ENCODE results near the gene PXDN.

DNA sequence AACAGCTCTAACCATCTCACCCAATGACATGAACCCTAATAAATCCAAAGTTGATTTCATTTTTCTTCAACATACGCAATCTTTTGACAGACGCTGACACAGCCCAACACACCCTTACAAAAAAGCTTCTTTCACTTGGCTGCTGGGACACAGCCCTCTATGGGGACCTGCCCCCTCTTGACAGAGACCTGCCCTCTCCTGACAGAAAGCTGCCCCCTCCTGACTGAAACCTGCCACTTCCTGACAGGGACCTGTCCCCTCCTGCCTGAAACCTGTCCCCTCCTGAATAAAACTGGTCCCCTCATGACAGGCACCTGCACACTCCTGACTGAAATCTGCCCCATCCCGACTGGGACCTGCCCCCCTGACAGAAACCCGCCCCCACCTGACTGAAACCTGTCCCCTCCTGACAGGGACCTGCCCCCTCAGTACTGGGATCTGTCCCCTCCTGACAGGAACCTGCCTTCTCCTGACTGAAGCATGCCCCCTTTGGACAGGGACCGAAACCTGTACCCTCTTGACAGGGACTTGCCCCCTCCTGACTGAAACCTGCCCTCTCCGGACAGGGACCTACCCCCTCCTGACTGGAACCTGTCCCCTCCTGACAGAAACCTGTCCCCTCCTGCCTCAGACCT is 87.9 kb downstream of the PXDN start:
- TF ChIP-seq, protein P1, sequence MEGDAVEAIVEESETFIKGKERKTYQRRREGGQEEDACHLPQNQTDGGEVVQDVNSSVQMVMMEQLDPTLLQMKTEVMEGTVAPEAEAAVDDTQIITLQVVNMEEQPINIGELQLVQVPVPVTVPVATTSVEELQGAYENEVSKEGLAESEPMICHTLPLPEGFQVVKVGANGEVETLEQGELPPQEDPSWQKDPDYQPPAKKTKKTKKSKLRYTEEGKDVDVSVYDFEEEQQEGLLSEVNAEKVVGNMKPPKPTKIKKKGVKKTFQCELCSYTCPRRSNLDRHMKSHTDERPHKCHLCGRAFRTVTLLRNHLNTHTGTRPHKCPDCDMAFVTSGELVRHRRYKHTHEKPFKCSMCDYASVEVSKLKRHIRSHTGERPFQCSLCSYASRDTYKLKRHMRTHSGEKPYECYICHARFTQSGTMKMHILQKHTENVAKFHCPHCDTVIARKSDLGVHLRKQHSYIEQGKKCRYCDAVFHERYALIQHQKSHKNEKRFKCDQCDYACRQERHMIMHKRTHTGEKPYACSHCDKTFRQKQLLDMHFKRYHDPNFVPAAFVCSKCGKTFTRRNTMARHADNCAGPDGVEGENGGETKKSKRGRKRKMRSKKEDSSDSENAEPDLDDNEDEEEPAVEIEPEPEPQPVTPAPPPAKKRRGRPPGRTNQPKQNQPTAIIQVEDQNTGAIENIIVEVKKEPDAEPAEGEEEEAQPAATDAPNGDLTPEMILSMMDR (IDR thresholded peaks at IDR 0.05 in 2 of 3, conservative IDR thresholded peaks at IDR 0.05 in 1 of 3; ENCODE audit: insufficient read depth in 2 of 3, low read depth in 1 of 3, low read length in 3 of 3) = no peak
- TF ChIP-seq ZNF274 (IDR thresholded peaks at IDR 0.05; ENCODE audit: borderline replicate concordance, low read depth, low read length) (no peak), REST (IDR thresholded peaks at IDR 0.05; ENCODE audit: borderline replicate concordance) (no peak), REST (CRISPR knock-in tag; IDR thresholded peaks at IDR 0.05; ENCODE audit: low read depth) (no peak), GABPA (tag; conservative IDR thresholded peaks at IDR 0.05; ENCODE audit: low read depth) (no peak), NR0B1 (IDR thresholded peaks at IDR 0.05; ENCODE audit: partially characterized antibody) (no peak), ZNF589 (CRISPR knock-in tag; IDR thresholded peaks at IDR 0.05; ENCODE audit: low read depth) (no peak), POLR2A (conservative IDR thresholded peaks at IDR 0.05) (no peak)

Data from K562 (cell line).